ENCODE data around the gene PDPK1.
"Not testable (repeated sequence)": the region's sequence is repeated elsewhere in the genome, so short reads cannot be mapped to it uniquely, and the experiment has no call there.

Gene PDPK1

GRCh38 chr16:2606820-2607219, 69.0 kb downstream of the PDPK1 start:
- H3K27ac ChIP-seq (ENCODE audit: low read depth, low read length, severe bottlenecking); H3K4me1 ChIP-seq (ENCODE audit: control insufficient read depth, insufficient read depth, low read length, poor library complexity, severe bottlenecking); H3K4me3 ChIP-seq (ENCODE audit: extremely low read depth, insufficient read depth, low read length, poor library complexity, severe bottlenecking); H3K9me3 ChIP-seq (ENCODE audit: control insufficient read depth, low read length): not testable (repeated sequence)
- peaks cover 20% of the 10 kb centered on the region for H3K36me3 ChIP-seq (ENCODE audit: control insufficient read depth, insufficient read depth, low read length)
- no CpG with 5 or more reads among the region's 8 CpGs for WGBS, 2 experiments (ENCODE audit: insufficient coverage in 2 of 2)

- peaks cover 20% of the 10 kb centered on the region for H3K36me3 ChIP-seq (ENCODE audit: control insufficient read depth, insufficient read depth, low read length)
- not testable (repeated sequence) for H3K4me1 ChIP-seq (ENCODE audit: control insufficient read depth, insufficient read depth, low read length, poor library complexity, severe bottlenecking); H3K27ac ChIP-seq (ENCODE audit: low read depth, low read length, severe bottlenecking); H3K4me3 ChIP-seq (ENCODE audit: extremely low read depth, insufficient read depth, low read length, poor library complexity, severe bottlenecking); H3K9me3 ChIP-seq (ENCODE audit: control insufficient read depth, low read length)
- WGBS, 2 experiments (ENCODE audit: insufficient coverage in 2 of 2) = no CpG with 5 or more reads among the region's 11 CpGs
These were observed 71.5 kb downstream of the PDPK1 start for GRCh38 chr16:2609345-2609744.

- H3K4me3 ChIP-seq (ENCODE audit: extremely low read depth, insufficient read depth, low read length, poor library complexity, severe bottlenecking) = no peak overlapping the region
- 96 to 99% methylated on average over 8 to 12 of the region's 12 CpGs for WGBS, 2 experiments (ENCODE audit: insufficient coverage in 2 of 2)
- no peaks in the 10 kb centered on the region for H3K9me3 ChIP-seq (ENCODE audit: control insufficient read depth, low read length)
- no peak overlapping the region for H3K27ac ChIP-seq (ENCODE audit: low read depth, low read length, severe bottlenecking)
- H3K4me1 ChIP-seq (ENCODE audit: control insufficient read depth, insufficient read depth, low read length, poor library complexity, severe bottlenecking) = peaks cover 3% of the 10 kb centered on the region
- peaks cover 24% of the 10 kb centered on the region for H3K36me3 ChIP-seq (ENCODE audit: control insufficient read depth, insufficient read depth, low read length)
These were observed 72.1 kb downstream of the PDPK1 start for GRCh38 chr16:2609827-2610470.

GRCh38 chr16:2610781-2611498, 73.1 kb downstream of the PDPK1 start:
- H3K27ac ChIP-seq (ENCODE audit: low read depth, low read length, severe bottlenecking) = no peak overlapping the region
- 96 to 98% methylated on average over 19 to 25 of the region's 29 CpGs for WGBS, 2 experiments (ENCODE audit: insufficient coverage in 2 of 2)
- H3K36me3 ChIP-seq (ENCODE audit: control insufficient read depth, insufficient read depth, low read length) = peaks cover 26% of the 10 kb centered on the region

GRCh38 chr16:2611499-2611862, 73.7 kb downstream of the PDPK1 start:
- H3K4me3 ChIP-seq (ENCODE audit: extremely low read depth, insufficient read depth, low read length, poor library complexity, severe bottlenecking) = no peak overlapping the region
- peaks cover 26% of the 10 kb centered on the region for H3K36me3 ChIP-seq (ENCODE audit: control insufficient read depth, insufficient read depth, low read length)
- WGBS, 2 experiments (ENCODE audit: insufficient coverage in 2 of 2) = 90 to 94% methylated on average over 3 to 4 of the region's 12 CpGs
- H3K4me1 ChIP-seq (ENCODE audit: control insufficient read depth, insufficient read depth, low read length, poor library complexity, severe bottlenecking) = no peaks in the 10 kb centered on the region
- H3K9me3 ChIP-seq (ENCODE audit: control insufficient read depth, low read length) = no peaks in the 10 kb centered on the region
- H3K27ac ChIP-seq (ENCODE audit: low read depth, low read length, severe bottlenecking) = no peak overlapping the region

More at GRCh38 chr16:2610781-2611498, 73.1 kb downstream of the PDPK1 start:
- Histone ChIP-seq H3K4me1 (ENCODE audit: control insufficient read depth, insufficient read depth, low read length, poor library complexity, severe bottlenecking) (no peaks in the 10 kb centered on the region), H3K9me3 (ENCODE audit: control insufficient read depth, low read length) (no peaks in the 10 kb centered on the region), H3K4me3 (ENCODE audit: extremely low read depth, insufficient read depth, low read length, poor library complexity, severe bottlenecking) (no peak overlapping the region)

GRCh38 chr16:2611877-2612276, 74.1 kb downstream of the PDPK1 start:
- H3K9me3 ChIP-seq (ENCODE audit: control insufficient read depth, low read length) = not testable (repeated sequence)
- no CpG with 5 or more reads among the region's 17 CpGs for WGBS, 2 experiments (ENCODE audit: insufficient coverage in 2 of 2)

GRCh38 chr16:2613251-2613650, 75.4 kb downstream of the PDPK1 start:
- not testable (repeated sequence) for H3K4me1 ChIP-seq (ENCODE audit: control insufficient read depth, insufficient read depth, low read length, poor library complexity, severe bottlenecking); H3K27ac ChIP-seq (ENCODE audit: low read depth, low read length, severe bottlenecking); H3K4me3 ChIP-seq (ENCODE audit: extremely low read depth, insufficient read depth, low read length, poor library complexity, severe bottlenecking); H3K9me3 ChIP-seq (ENCODE audit: control insufficient read depth, low read length)
- 95 to 100% methylated on average over 4 of the region's 19 CpGs for WGBS, 2 experiments (ENCODE audit: insufficient coverage in 2 of 2)
- H3K36me3 ChIP-seq (ENCODE audit: control insufficient read depth, insufficient read depth, low read length) = peaks cover 26% of the 10 kb centered on the region

More at GRCh38 chr16:2611877-2612276, 74.1 kb downstream of the PDPK1 start:
- not testable (repeated sequence) for H3K27ac ChIP-seq (ENCODE audit: low read depth, low read length, severe bottlenecking); H3K4me1 ChIP-seq (ENCODE audit: control insufficient read depth, insufficient read depth, low read length, poor library complexity, severe bottlenecking); H3K4me3 ChIP-seq (ENCODE audit: extremely low read depth, insufficient read depth, low read length, poor library complexity, severe bottlenecking)
- H3K36me3 ChIP-seq (ENCODE audit: control insufficient read depth, insufficient read depth, low read length) = peaks cover 26% of the 10 kb centered on the region

- Histone ChIP-seq H3K4me1 (ENCODE audit: control insufficient read depth, insufficient read depth, low read length, poor library complexity, severe bottlenecking) (no peaks in the 10 kb centered on the region), H3K9me3 (ENCODE audit: control insufficient read depth, low read length) (no peaks in the 10 kb centered on the region), H3K27ac (ENCODE audit: low read depth, low read length, severe bottlenecking) (no peak overlapping the region), H3K4me3 (ENCODE audit: extremely low read depth, insufficient read depth, low read length, poor library complexity, severe bottlenecking) (no peak overlapping the region), H3K36me3 (ENCODE audit: control insufficient read depth, insufficient read depth, low read length) (peaks cover 25% of the 10 kb centered on the region)
- WGBS, 2 experiments (ENCODE audit: insufficient coverage in 2 of 2) = 97 to 98% methylated on average over 12 of the region's 15 CpGs
These were observed 77.0 kb downstream of the PDPK1 start for GRCh38 chr16:2614761-2615191.

- H3K4me3 ChIP-seq (ENCODE audit: extremely low read depth, insufficient read depth, low read length, poor library complexity, severe bottlenecking); H3K27ac ChIP-seq (ENCODE audit: low read depth, low read length, severe bottlenecking); H3K4me1 ChIP-seq (ENCODE audit: control insufficient read depth, insufficient read depth, low read length, poor library complexity, severe bottlenecking); H3K9me3 ChIP-seq (ENCODE audit: control insufficient read depth, low read length); H3K36me3 ChIP-seq (ENCODE audit: control insufficient read depth, insufficient read depth, low read length): not testable (repeated sequence)
- no CpG with 5 or more reads among the region's 20 CpGs for WGBS, 2 experiments (ENCODE audit: insufficient coverage in 2 of 2)
These were observed 81.1 kb downstream of the PDPK1 start for GRCh38 chr16:2618964-2619363.

GRCh38 chr16:2619628-2620027, 81.8 kb downstream of the PDPK1 start:
- H3K27ac ChIP-seq (ENCODE audit: low read depth, low read length, severe bottlenecking); H3K36me3 ChIP-seq (ENCODE audit: control insufficient read depth, insufficient read depth, low read length); H3K9me3 ChIP-seq (ENCODE audit: control insufficient read depth, low read length); H3K4me1 ChIP-seq (ENCODE audit: control insufficient read depth, insufficient read depth, low read length, poor library complexity, severe bottlenecking); H3K4me3 ChIP-seq (ENCODE audit: extremely low read depth, insufficient read depth, low read length, poor library complexity, severe bottlenecking): not testable (repeated sequence)
- no CpG with 5 or more reads among the region's 12 CpGs for WGBS, 2 experiments (ENCODE audit: insufficient coverage in 2 of 2)

GRCh38 chr16:2620870-2621269, 83.0 kb downstream of the PDPK1 start:
- not testable (repeated sequence) for H3K4me1 ChIP-seq (ENCODE audit: control insufficient read depth, insufficient read depth, low read length, poor library complexity, severe bottlenecking); H3K4me3 ChIP-seq (ENCODE audit: extremely low read depth, insufficient read depth, low read length, poor library complexity, severe bottlenecking); H3K9me3 ChIP-seq (ENCODE audit: control insufficient read depth, low read length); H3K36me3 ChIP-seq (ENCODE audit: control insufficient read depth, insufficient read depth, low read length); H3K27ac ChIP-seq (ENCODE audit: low read depth, low read length, severe bottlenecking)
- WGBS, 2 experiments (ENCODE audit: insufficient coverage in 2 of 2) = no CpG with 5 or more reads among the region's 15 CpGs
